Measurements from ENCODE around the gene TBC1D14.

Gene TBC1D14

GRCh38 chr4:7027284-7027683 is 117.7 kb downstream of the TBC1D14 start:
- Histone ChIP-seq H3K27ac (ENCODE audit: low read depth, low read length) (no peak overlapping the region), H3K4me3 (ENCODE audit: low read depth, low read length) (no peak overlapping the region), H3K9ac (ENCODE audit: low read depth, low read length) (no peak overlapping the region), H3K36me3 (ENCODE audit: control insufficient read depth, insufficient read depth, low read length) (peaks cover 67% of the 10 kb centered on the region), H3K9me3 (ENCODE audit: control insufficient read depth, insufficient read depth, low read length) (no peaks in the 10 kb centered on the region), H3K27me3 (ENCODE audit: control insufficient read depth, insufficient read depth, low read length) (no peaks in the 10 kb centered on the region), H3K4me1 (ENCODE audit: control insufficient read depth, insufficient read depth, low read length) (no peaks in the 10 kb centered on the region)

GRCh38 chr4:7027913-7028312 is 118.3 kb downstream of the TBC1D14 start:
- Histone ChIP-seq H3K9ac (ENCODE audit: low read depth, low read length) (no peak overlapping the region), H3K36me3 (ENCODE audit: control insufficient read depth, insufficient read depth, low read length) (peaks cover 69% of the 10 kb centered on the region), H3K4me1 (ENCODE audit: control insufficient read depth, insufficient read depth, low read length) (no peaks in the 10 kb centered on the region), H3K9me3 (ENCODE audit: control insufficient read depth, insufficient read depth, low read length) (no peaks in the 10 kb centered on the region), H3K4me3 (ENCODE audit: low read depth, low read length) (no peak overlapping the region), H3K27me3 (ENCODE audit: control insufficient read depth, insufficient read depth, low read length) (no peaks in the 10 kb centered on the region), H3K27ac (ENCODE audit: low read depth, low read length) (no peak overlapping the region)

- Histone ChIP-seq H3K27ac (ENCODE audit: low read depth, low read length) (no peak overlapping the region), H3K36me3 (ENCODE audit: control insufficient read depth, insufficient read depth, low read length) (peaks cover 64% of the 10 kb centered on the region), H3K9ac (ENCODE audit: low read depth, low read length) (no peak overlapping the region), H3K4me3 (ENCODE audit: low read depth, low read length) (no peak overlapping the region), H3K9me3 (ENCODE audit: control insufficient read depth, insufficient read depth, low read length) (no peaks in the 10 kb centered on the region), H3K4me1 (ENCODE audit: control insufficient read depth, insufficient read depth, low read length) (no peaks in the 10 kb centered on the region), H3K27me3 (ENCODE audit: control insufficient read depth, insufficient read depth, low read length) (no peaks in the 10 kb centered on the region)
These were observed 119.6 kb downstream of the TBC1D14 start for GRCh38 chr4:7029212-7029611.

- Histone ChIP-seq H3K27me3 (ENCODE audit: control insufficient read depth, insufficient read depth, low read length) (no peaks in the 10 kb centered on the region), H3K9ac (ENCODE audit: low read depth, low read length) (no peak overlapping the region), H3K4me3 (ENCODE audit: low read depth, low read length) (no peak overlapping the region), H3K4me1 (ENCODE audit: control insufficient read depth, insufficient read depth, low read length) (no peaks in the 10 kb centered on the region), H3K27ac (ENCODE audit: low read depth, low read length) (no peak overlapping the region), H3K36me3 (ENCODE audit: control insufficient read depth, insufficient read depth, low read length) (peaks cover 59% of the 10 kb centered on the region), H3K9me3 (ENCODE audit: control insufficient read depth, insufficient read depth, low read length) (no peaks in the 10 kb centered on the region)
These were observed 120.3 kb downstream of the TBC1D14 start for GRCh38 chr4:7029921-7030320.

GRCh38 chr4:7030856-7031255 is 121.2 kb downstream of the TBC1D14 start:
- H3K9ac ChIP-seq (ENCODE audit: low read depth, low read length) = no peak overlapping the region
- no peaks in the 10 kb centered on the region for H3K9me3 ChIP-seq (ENCODE audit: control insufficient read depth, insufficient read depth, low read length)
- H3K27me3 ChIP-seq (ENCODE audit: control insufficient read depth, insufficient read depth, low read length) = no peaks in the 10 kb centered on the region
- H3K36me3 ChIP-seq (ENCODE audit: control insufficient read depth, insufficient read depth, low read length) = peaks cover 50% of the 10 kb centered on the region
- H3K4me3 ChIP-seq (ENCODE audit: low read depth, low read length) = no peak overlapping the region
- H3K4me1 ChIP-seq (ENCODE audit: control insufficient read depth, insufficient read depth, low read length) = no peaks in the 10 kb centered on the region
- H3K27ac ChIP-seq (ENCODE audit: low read depth, low read length) = no peak overlapping the region

GRCh38 chr4:7031558-7032449 is 122.2 kb downstream of the TBC1D14 start:
- H3K9ac ChIP-seq (ENCODE audit: low read depth, low read length) = no peak overlapping the region
- no peaks in the 10 kb centered on the region for H3K9me3 ChIP-seq (ENCODE audit: control insufficient read depth, insufficient read depth, low read length)
- H3K4me3 ChIP-seq (ENCODE audit: low read depth, low read length) = no peak overlapping the region
- H3K36me3 ChIP-seq (ENCODE audit: control insufficient read depth, insufficient read depth, low read length) = peaks cover 49% of the 10 kb centered on the region
- no peaks in the 10 kb centered on the region for H3K27me3 ChIP-seq (ENCODE audit: control insufficient read depth, insufficient read depth, low read length)
- H3K4me1 ChIP-seq (ENCODE audit: control insufficient read depth, insufficient read depth, low read length) = no peaks in the 10 kb centered on the region
- no peak overlapping the region for H3K27ac ChIP-seq (ENCODE audit: low read depth, low read length)

- peaks cover 43% of the 10 kb centered on the region for H3K36me3 ChIP-seq (ENCODE audit: control insufficient read depth, insufficient read depth, low read length)
- no peak overlapping the region for H3K27ac ChIP-seq (ENCODE audit: low read depth, low read length)
- H3K4me3 ChIP-seq (ENCODE audit: low read depth, low read length) = no peak overlapping the region
- H3K27me3 ChIP-seq (ENCODE audit: control insufficient read depth, insufficient read depth, low read length) = no peaks in the 10 kb centered on the region
- no peaks in the 10 kb centered on the region for H3K4me1 ChIP-seq (ENCODE audit: control insufficient read depth, insufficient read depth, low read length)
- no peak overlapping the region for H3K9ac ChIP-seq (ENCODE audit: low read depth, low read length)
- no peaks in the 10 kb centered on the region for H3K9me3 ChIP-seq (ENCODE audit: control insufficient read depth, insufficient read depth, low read length)
These were observed 123.0 kb downstream of the TBC1D14 start for GRCh38 chr4:7032596-7032995.

GRCh38 chr4:7034262-7035081 is 124.8 kb downstream of the TBC1D14 start:
- Histone ChIP-seq H3K9me3 (ENCODE audit: control insufficient read depth, insufficient read depth, low read length) (no peaks in the 10 kb centered on the region), H3K36me3 (ENCODE audit: control insufficient read depth, insufficient read depth, low read length) (peaks cover 31% of the 10 kb centered on the region), H3K4me3 (ENCODE audit: low read depth, low read length) (no peak overlapping the region), H3K4me1 (ENCODE audit: control insufficient read depth, insufficient read depth, low read length) (no peaks in the 10 kb centered on the region), H3K9ac (ENCODE audit: low read depth, low read length) (no peak overlapping the region), H3K27ac (ENCODE audit: low read depth, low read length) (peak overlapping the region; percentile 10), H3K27me3 (ENCODE audit: control insufficient read depth, insufficient read depth, low read length) (no peaks in the 10 kb centered on the region)

GRCh38 chr4:7037425-7037824 is 127.8 kb downstream of the TBC1D14 start:
- no peak overlapping the region for H3K9ac ChIP-seq (ENCODE audit: low read depth, low read length)
- peaks cover 18% of the 10 kb centered on the region for H3K27me3 ChIP-seq (ENCODE audit: control insufficient read depth, insufficient read depth, low read length)
- peaks cover 3% of the 10 kb centered on the region for H3K36me3 ChIP-seq (ENCODE audit: control insufficient read depth, insufficient read depth, low read length)
- no peaks in the 10 kb centered on the region for H3K4me1 ChIP-seq (ENCODE audit: control insufficient read depth, insufficient read depth, low read length)
- H3K4me3 ChIP-seq (ENCODE audit: low read depth, low read length) = no peak overlapping the region
- no peak overlapping the region for H3K27ac ChIP-seq (ENCODE audit: low read depth, low read length)
- H3K9me3 ChIP-seq (ENCODE audit: control insufficient read depth, insufficient read depth, low read length) = no peaks in the 10 kb centered on the region

- no peak overlapping the region for H3K9ac ChIP-seq (ENCODE audit: low read depth, low read length)
- no peaks in the 10 kb centered on the region for H3K9me3 ChIP-seq (ENCODE audit: control insufficient read depth, insufficient read depth, low read length)
These were observed 131.1 kb downstream of the TBC1D14 start for GRCh38 chr4:7040765-7041164.

GRCh38 chr4:7041246-7041645 is 131.6 kb downstream of the TBC1D14 start:
- H3K36me3 ChIP-seq (ENCODE audit: control insufficient read depth, insufficient read depth, low read length) = no peaks in the 10 kb centered on the region
- no peak overlapping the region for H3K9ac ChIP-seq (ENCODE audit: low read depth, low read length)
- H3K9me3 ChIP-seq (ENCODE audit: control insufficient read depth, insufficient read depth, low read length) = no peaks in the 10 kb centered on the region
- H3K27ac ChIP-seq (ENCODE audit: low read depth, low read length) = no peak overlapping the region
- peaks cover 12% of the 10 kb centered on the region; the same call in 1 of the 2 replicates for H3K4me1 ChIP-seq (ENCODE audit: control insufficient read depth, insufficient read depth, low read length)
- peaks cover 22% of the 10 kb centered on the region for H3K27me3 ChIP-seq (ENCODE audit: control insufficient read depth, insufficient read depth, low read length)
- no peak overlapping the region for H3K4me3 ChIP-seq (ENCODE audit: low read depth, low read length)

More at GRCh38 chr4:7040765-7041164, 131.1 kb downstream of the TBC1D14 start:
- H3K4me1 ChIP-seq (ENCODE audit: control insufficient read depth, insufficient read depth, low read length) = peaks cover 12% of the 10 kb centered on the region; the same call in 1 of the 2 replicates
- H3K27ac ChIP-seq (ENCODE audit: low read depth, low read length) = no peak overlapping the region
- H3K4me3 ChIP-seq (ENCODE audit: low read depth, low read length) = no peak overlapping the region
- peaks cover 22% of the 10 kb centered on the region for H3K27me3 ChIP-seq (ENCODE audit: control insufficient read depth, insufficient read depth, low read length)
- H3K36me3 ChIP-seq (ENCODE audit: control insufficient read depth, insufficient read depth, low read length) = no peaks in the 10 kb centered on the region

Data from HUES48 (cell line).